HG03342 (cell line): ENCODE measurements around the gene MAPK8.
"Not testable (repeated sequence)": the region's sequence is repeated elsewhere in the genome, so short reads cannot be mapped to it uniquely, and the experiment has no call there.

Experiments
- ATAC-seq: cut with Tn5 transposase; IDR thresholded peaks from one replicate; pipeline ENCODE4 v1.9.1; 2021; ENCODE audit warnings: mild to moderate bottlenecking, moderate library complexity; ENCODE audit not compliant: unreplicated experiment

MAPK8 gene

DNA sequence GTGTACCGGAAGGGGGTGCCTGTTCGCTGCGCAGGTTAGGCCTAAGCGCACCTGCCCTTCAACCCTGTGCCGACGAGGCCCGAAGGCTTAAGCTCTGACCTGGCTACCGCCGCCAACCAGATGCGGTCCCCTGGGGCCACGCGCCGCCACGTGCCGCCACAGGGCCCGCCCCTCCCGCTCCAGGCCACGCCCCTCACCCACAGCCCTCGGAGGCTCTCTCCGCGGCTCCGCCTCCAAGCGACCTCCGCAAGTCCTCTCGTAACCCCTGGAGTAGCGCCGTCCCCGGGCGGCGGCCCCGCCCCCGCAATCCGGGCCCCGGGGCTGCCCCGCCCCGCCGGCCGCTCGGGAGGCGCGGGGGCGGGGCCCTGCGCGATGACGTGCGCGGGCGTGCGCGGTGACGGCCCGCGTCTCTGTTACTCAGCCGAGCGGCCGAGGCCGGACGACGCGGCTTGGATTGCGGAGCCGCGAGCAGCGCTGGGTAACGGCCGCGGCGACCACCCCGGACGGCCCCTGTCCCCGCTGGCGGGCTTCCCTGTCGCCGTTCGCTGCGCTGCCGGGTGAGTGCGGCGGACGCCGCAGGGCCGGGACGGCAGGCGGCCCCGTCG lies at the start of gene MAPK8:
Gene MAPK8 (plus strand): TSS at position 413 of the 605 bp plus-strand sequence. CDS start 94,984 bp downstream, outside the sequence.
- peak; percentile 84 for ATAC-seq

- ATAC-seq = no peak
These were observed 49.0 kb upstream of the MAPK8 start for GRCh38 chr10:48257407-48257961.

- no peak for ATAC-seq
These were observed 48.4 kb upstream of the MAPK8 start for GRCh38 chr10:48258105-48258504.

- ATAC-seq = no peak
These were observed 39.9 kb upstream of the MAPK8 start for GRCh38 chr10:48266528-48266927.

DNA sequence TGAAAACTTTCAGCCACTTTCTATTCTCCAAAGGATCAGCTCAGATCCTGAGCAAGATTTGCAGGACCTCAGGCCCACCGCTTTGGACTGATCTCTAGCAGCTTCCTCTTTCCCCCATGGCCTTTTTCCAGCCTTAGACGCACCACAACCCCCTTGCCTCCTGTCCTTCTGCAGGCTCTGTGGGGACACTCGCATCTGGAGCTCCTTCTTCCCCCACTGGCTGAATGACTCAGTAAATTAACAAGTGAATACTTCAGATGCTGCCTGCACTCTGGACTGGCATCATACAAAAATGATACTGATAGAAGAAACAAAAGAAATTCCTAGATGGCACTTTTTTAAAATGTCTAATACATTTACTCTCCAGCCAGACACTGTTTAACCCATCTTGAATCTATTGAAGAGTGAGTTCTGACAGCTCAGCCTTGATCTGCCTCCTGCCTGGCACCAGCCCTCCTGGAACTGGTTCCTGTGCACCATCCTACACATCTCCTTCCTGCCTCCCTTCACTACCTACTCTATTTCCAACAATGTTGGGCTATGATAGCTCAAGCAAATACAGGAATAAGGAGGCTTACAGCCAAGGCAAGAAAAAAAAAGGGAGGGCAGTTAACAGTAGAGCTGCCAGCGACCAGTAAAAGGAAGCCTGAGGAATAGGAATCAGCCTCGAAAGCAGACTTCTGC lies 35.3 kb upstream of the MAPK8 start:
- ATAC-seq = no peak

DNA sequence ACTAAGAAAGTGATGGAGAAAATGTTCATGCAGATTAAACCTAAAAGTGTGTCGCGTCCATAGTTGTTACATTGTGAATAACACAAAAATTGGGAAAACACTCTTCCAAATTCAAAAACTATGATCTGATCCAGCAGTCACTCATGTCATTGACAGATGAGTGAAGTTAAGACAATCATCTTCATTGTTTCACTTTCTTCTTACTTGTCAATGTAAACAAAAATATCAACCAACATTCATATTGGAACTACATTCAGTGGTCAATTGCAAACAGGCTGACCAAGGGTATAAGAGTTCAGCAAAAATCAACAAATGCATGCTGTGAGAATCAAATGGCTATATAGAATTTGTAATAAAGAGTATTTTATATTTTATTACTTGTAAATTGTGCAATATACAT lies 33.8 kb upstream of the MAPK8 start:
- no peak for ATAC-seq

DNA sequence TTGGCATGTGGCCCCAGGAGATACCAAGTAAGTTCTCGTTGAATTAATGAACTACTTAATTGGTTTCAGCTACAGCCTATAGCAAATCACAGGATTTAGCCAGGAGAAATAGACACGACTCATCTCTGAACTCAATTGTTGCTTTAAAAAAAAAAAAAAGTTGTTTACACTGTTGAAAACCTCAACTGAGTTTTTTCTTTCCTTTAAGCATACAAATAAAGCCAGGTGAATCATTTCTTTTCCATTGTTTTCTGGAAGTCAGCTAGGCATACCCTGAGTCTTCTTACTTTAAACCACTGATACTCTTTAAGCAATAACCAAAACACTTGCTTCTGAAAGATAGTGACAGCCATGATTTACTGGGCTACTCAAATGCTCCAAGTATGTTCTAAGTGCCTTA lies 32.7 kb upstream of the MAPK8 start:
- ATAC-seq = no peak

DNA sequence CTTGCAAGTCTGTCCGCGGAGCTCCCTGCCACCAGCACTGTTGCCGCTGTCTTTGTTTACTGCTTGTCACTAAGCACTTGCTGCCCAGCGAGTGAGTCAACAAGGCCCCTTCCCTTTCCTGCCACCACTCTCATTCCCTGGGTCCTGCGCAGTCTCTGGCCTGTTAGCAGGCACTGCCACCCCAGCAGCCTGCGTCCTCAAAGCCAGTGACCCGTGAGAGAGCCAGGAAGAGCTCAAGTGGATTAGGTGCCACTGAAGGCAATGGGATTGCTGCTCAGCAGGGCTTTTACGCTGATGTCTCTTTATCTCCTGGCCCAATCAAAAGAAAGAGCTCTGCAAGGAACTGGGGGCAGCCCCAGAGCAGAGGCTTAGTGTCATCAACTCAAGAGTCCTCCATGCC lies 31.8 kb upstream of the MAPK8 start, which contains the start of gene FRMPD2:
Gene FRMPD2 (minus strand): TSS at position 61 of the 400 bp plus-strand sequence. CDS start 129 bp downstream, outside the sequence.
- ATAC-seq = no peak

DNA sequence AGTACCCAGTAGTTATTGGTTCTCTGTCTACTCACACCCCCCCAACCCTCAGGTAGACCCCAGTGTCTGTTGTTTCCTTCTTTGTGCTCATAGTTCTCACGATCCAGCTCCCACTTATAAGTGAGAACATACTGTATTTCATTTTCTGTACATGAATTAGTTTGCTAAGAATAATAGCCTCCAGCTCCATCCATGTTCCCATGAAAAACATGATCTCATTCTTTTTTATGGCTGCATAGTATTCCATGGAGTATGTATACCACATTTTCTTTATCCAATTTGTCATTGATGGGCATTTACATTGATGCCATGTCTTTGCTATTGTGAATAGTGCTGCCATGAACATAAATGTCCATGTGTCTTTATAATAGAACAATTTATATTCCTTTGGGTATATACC lies 29.4 kb upstream of the MAPK8 start:
- ATAC-seq = no peak

GRCh38 chr10:48279081-48279751 lies 27.3 kb upstream of the MAPK8 start:
- peak; percentile 82 for ATAC-seq

DNA sequence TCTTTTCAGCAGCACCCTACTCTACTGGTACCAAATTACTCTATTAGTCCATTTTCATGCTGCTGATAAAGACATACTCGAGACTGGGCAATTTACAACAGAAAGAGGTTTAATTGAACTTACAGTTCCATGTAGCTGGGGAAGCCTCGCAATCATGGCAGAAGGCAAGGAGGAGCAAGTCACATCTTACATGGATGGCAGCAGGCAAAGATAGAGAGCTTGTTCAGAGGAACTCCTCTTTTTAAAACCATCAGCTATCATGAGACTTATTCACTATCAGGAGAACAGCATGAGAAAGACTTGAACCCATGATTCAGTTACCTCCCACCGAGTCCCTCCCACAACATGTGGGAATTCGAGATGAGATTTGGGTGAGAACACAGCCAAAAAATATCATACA lies 24.8 kb upstream of the MAPK8 start:
- not testable (repeated sequence) for ATAC-seq

GRCh38 chr10:48282829-48283228 lies 23.6 kb upstream of the MAPK8 start:
- ATAC-seq = peak; percentile 65

GRCh38 chr10:48284002-48284546 lies 22.4 kb upstream of the MAPK8 start:
- no peak for ATAC-seq

DNA sequence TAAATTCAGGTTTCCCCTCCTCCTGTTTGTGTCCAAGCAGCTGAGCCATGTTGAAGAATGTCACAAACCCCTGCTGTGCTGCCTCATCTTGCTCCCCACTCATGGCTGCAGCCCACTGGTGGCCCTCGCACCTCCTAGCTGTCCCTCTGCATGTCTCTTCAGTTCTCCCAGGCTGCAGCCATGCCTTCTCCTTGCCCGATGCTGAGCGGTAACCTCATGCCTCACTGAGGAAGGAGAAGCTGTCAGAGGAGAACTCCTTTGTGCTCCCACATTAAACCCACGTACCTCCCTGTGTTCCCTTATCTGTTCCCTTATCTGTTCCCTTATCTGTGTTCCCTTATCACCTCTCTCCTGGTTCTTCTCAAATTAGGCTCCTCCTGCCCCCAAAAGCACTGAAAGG lies 21.7 kb upstream of the MAPK8 start:
- ATAC-seq = no peak

- ATAC-seq = no peak
These were observed 20.8 kb upstream of the MAPK8 start for GRCh38 chr10:48285710-48286109.

- ATAC-seq = no peak
These were observed 20.1 kb upstream of the MAPK8 start for GRCh38 chr10:48286356-48286755.

DNA sequence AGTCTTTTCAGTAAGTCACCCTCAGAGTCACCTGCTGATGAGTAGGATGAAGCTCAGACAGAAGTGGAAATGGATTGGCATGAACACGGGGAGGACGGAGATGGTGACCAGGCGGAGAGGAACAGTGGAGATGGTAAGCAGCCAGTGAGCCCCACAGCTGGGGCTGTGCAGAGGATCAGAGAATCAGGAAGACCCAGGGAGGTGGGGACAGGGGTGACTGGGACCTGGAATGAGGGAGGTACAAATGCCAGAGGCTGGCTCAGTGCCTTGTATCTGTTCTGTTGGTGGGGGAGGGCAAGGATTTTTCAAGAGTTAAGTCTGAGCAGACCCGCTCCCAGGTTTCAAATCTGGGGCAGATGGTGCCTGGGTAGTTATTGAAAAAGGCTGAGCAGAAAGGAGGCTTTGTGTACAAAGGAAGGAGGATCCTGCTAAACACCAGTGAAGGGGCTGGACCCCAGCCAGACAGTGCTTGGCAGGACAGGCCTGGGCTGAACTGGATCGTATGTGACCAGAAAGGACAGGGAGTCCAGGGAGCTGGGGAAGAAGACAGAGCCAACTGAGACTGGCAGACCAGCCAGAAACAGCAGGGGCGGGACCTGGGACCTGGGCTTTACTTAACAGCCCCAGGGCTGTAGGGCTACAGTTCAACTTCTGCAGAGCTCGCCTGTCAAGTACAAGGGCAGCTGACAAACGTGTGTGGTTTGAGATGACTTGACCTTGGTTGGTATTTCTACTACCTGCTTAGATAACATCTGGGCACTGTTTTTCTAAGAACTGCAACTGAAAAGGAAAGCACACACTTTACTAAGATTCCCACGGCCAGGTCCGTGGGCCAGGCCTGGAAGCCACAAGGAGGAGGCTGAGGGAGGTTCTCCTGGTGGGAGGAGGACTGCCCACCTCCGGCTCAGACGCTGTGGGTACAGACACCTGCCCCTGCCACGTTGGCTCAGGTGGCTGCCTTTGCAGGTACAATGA lies 18.8 kb upstream of the MAPK8 start:
- ATAC-seq = no peak

GRCh38 chr10:48288661-48289060 lies 17.8 kb upstream of the MAPK8 start:
- no peak for ATAC-seq

DNA sequence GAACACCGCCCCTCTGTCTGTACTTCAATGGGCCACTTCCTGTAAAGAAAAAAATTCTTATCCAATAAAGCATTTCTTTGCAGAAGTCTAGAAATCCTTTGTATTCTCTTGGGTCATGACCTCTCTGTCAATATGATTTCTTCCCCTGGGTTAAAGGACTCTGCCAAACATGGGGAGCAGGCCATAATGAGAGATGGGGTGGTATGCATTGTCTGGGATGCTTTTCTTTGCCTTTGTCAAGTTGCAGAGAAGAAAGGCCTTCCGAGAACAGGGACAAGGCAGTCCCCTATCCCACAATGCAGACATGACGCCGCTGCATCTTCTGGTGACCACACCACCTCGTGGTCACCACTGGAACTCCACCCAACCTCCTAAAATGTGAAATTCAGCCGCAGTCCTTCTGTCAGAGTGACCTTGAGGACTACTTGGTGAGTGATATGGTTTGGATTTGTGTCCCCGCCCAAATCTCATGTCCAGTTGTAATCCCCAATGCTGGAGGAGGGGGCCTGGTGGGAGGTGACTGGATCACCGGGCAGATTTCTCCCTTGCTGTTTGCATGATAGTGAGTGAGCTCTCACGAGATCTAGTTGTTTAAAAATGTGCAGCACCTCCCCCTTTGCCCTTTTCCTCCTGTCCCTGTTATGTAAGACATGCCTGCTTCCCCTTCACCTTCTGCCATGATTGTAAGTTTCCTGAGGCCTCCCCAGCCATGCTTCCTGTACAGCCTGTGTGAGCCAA lies 16.8 kb upstream of the MAPK8 start:
- ATAC-seq = peak; percentile 55

DNA sequence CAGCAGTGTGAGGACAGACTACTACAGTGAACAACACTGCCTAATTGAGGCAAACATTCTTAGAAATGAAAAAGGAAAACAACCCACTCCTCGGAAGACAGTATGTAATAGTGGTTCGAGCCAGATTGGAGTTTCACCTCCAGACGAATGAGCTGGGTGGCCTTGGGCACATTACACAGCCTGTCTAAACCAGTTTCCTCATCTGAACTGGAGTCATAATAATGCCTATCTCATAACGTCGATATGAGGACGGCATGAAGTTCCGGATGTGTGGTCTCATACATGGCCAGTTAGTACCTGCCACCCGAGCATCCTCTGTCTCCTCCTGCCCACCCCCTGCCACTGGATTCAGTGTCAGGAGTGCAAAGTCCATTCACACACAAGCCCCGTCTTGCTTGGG lies 16.2 kb upstream of the MAPK8 start:
- ATAC-seq = no peak
